Measurements from ENCODE around the gene ELOVL3. TPM values are rescaled to one million over a fixed set of nuclear protein-coding genes. Genes with fewer than 3 reads are reported as not detected.

Gene ELOVL3
- total and polyA plus RNA-seq, 2 of the 4 experiments (the other 2 are of a cell fraction), result 0.09 to 0.36 TPM

GRCh38 chr10:102241032-102241443, 14.9 kb downstream of the ELOVL3 start:
- Histone ChIP-seq H3K18ac (ENCODE audit: low read depth, low read length) (no peak overlapping the region), H3K9me3 (ENCODE audit: control insufficient read depth, insufficient read depth, low read length) (no peaks in the 10 kb centered on the region), H3K4me2 (ENCODE audit: low read depth, low read length) (peak overlapping the region; percentile 84), H2AK9ac (replicated peaks; ENCODE audit: low read depth, low read length, poor library complexity) (peak overlapping the region; percentile 31), H2AK5ac (ENCODE audit: low read depth, low read length) (no peak overlapping the region), H3K36me3 (ENCODE audit: control insufficient read depth, insufficient read depth, low read length) (no peaks in the 10 kb centered on the region), H2BK5ac (ENCODE audit: low read depth, low read length, poor library complexity, severe bottlenecking) (no peak overlapping the region), H4K8ac (ENCODE audit: low read depth in 2 of 2, low read length in 2 of 2) (no peak overlapping the region), H2BK120ac (ENCODE audit: low read depth, low read length) (no peak overlapping the region), H3K4me3 (ENCODE audit: insufficient read depth, low read depth, low read length) (peak overlapping the region; percentile 65), H3K4me1 (ENCODE audit: control insufficient read depth, insufficient read depth, low read length) (peaks cover 10% of the 10 kb centered on the region), H4K20me1 (ENCODE audit: insufficient read depth, low read length) (peaks cover 6% of the 10 kb centered on the region), H3K79me1 (ENCODE audit: low read depth in 1 of 2, low read length in 2 of 2) (peaks cover 0 to 30% of the 10 kb centered on the region in 2 experiments; a peak in 2 of 4 replicates), H3K27me3 (ENCODE audit: control insufficient read depth, insufficient read depth, low read length) (peaks cover 36% of the 10 kb centered on the region), H3K14ac (replicated peaks; ENCODE audit: low read depth, low read length) (no peak overlapping the region), H2BK20ac (ENCODE audit: low read depth, low read length) (no peak overlapping the region), H2BK15ac (ENCODE audit: low read depth, low read length) (no peak overlapping the region), H3K27ac (ENCODE audit: insufficient read depth, low read length) (no peak overlapping the region), H3K9ac (ENCODE audit: low read depth, low read length) (no peak overlapping the region), H3K56ac (ENCODE audit: extremely low read depth, insufficient read depth, low read length) (no peak overlapping the region), H4K5ac (ENCODE audit: low read depth, low read length) (no peak overlapping the region), H4K91ac (ENCODE audit: insufficient read depth, low read depth, low read length) (no peak overlapping the region), H2AFZ (replicated peaks; ENCODE audit: low read length, poor library complexity) (peak overlapping the region; percentile 92), H3K23ac (ENCODE audit: low read depth, low read length) (no peak overlapping the region), H3K9me1 (ENCODE audit: insufficient read depth, low read length) (peaks cover 19% of the 10 kb centered on the region), H3K4ac (ENCODE audit: low read depth, low read length) (no peak overlapping the region)
- no peak for TF ChIP-seq RFX5 (IDR thresholded peaks at IDR 0.05; ENCODE audit: low read depth, low read length)
- POLR2A ChIA-PET (ENCODE audit: unreplicated experiment), result no interaction called here
- CTCF ChIA-PET, result interaction anchor here (1.3 kb wide), 1 partner anchor 9 kb away, joined by 5 read pairs; no protein-coding TSS in a partner anchor
- in situ Hi-C loops (cut with MboI; ENCODE audit: low sequenced_read_pairs), result no loop called here
- DNase-seq (no peak), ATAC-seq (ENCODE audit: low read depth) (peak; percentile 6)
- intact Hi-C loops (cut with micrococcal nuclease), result no loop called here
- dilution Hi-C loops (cut with HindIII; ENCODE audit: low sequenced_read_pairs, unreplicated experiment), result no loop called here
- BruUV-seq (replicated peaks), result no TSS peak
- 4% methylated on average over 18 of the region's 20 CpGs; no CpG with 5 or more reads in 1 of the 2 experiments for WGBS, 2 experiments (ENCODE audit: extremely low coverage in 2 of 2, insufficient read length in 1 of 2)

Data from IMR-90 (cell line).